ENCODE measurements around the gene ADH1C.

DNA sequence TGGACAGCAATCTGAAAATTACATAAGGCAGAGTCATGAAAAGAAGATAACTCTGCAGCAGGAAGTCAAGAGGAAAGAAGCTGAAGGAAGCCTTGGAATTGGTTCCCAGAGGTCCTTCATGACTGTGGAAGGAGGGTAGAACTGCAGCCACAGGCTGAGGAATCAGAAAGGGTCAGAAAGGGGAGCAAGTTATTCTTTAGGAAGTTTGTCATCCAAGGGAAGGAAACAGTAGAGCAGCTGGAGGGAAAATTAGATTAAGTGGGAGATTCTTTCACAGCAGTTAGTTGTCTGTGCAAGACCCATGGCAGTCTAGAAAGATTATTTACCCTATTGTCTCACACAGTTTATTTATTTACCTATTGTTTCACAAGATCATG lies 9.3 kb upstream of the ADH1C start:
- TF ChIP-seq, protein P1, sequence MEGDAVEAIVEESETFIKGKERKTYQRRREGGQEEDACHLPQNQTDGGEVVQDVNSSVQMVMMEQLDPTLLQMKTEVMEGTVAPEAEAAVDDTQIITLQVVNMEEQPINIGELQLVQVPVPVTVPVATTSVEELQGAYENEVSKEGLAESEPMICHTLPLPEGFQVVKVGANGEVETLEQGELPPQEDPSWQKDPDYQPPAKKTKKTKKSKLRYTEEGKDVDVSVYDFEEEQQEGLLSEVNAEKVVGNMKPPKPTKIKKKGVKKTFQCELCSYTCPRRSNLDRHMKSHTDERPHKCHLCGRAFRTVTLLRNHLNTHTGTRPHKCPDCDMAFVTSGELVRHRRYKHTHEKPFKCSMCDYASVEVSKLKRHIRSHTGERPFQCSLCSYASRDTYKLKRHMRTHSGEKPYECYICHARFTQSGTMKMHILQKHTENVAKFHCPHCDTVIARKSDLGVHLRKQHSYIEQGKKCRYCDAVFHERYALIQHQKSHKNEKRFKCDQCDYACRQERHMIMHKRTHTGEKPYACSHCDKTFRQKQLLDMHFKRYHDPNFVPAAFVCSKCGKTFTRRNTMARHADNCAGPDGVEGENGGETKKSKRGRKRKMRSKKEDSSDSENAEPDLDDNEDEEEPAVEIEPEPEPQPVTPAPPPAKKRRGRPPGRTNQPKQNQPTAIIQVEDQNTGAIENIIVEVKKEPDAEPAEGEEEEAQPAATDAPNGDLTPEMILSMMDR (IDR thresholded peaks at IDR 0.05 in 8 of 11, conservative IDR thresholded peaks at IDR 0.05 in 3 of 11) = no peak
- TF ChIP-seq POLR2AphosphoS5 (IDR thresholded peaks at IDR 0.05) = no peak
- no peak for TF ChIP-seq POLR2A (IDR thresholded peaks at IDR 0.05)

Measured in spleen (tissue), 7 donors.